H9 (cell line): Measurements from ENCODE around the gene ESPL1. TPM values are rescaled to one million over a fixed set of nuclear protein-coding genes. Genes with fewer than 3 reads are reported as not detected.

Experiments
- DNase-seq: peaks from one replicate; pipeline ENCODE4 v3.0.0-alpha.2; 2017
- H2AFZ ChIP-seq: one replicate; pipeline ENCODE4 v1.6.1; 2013; ENCODE audit warnings: mild to moderate bottlenecking, low read length, control low read depth, moderate library complexity
- H2AK5ac ChIP-seq: 2 replicates; pipeline ENCODE4 v1.6.1; 2013; ENCODE audit warnings: low read length, control low read depth, mixed read lengths; ENCODE audit not compliant: insufficient read length
- H2BK120ac ChIP-seq: one replicate; pipeline ENCODE4 v1.6.1; 2013; ENCODE audit warnings: low read depth, mild to moderate bottlenecking, low read length, control low read depth, inconsistent platforms; ENCODE audit not compliant: poor library complexity, severe bottlenecking
- H2BK12ac ChIP-seq: 2 replicates; pipeline ENCODE4 v1.6.1; 2013; ENCODE audit warnings: low read length, control low read depth, mixed read lengths, low read depth; ENCODE audit not compliant: insufficient read length
- H2BK15ac ChIP-seq: 2 replicates; pipeline ENCODE4 v1.6.1; 2013; ENCODE audit warnings: low read depth, low read length, control low read depth
- H2BK20ac ChIP-seq: one replicate; pipeline ENCODE4 v1.6.1; 2013; ENCODE audit warnings: low read depth, mild to moderate bottlenecking, low read length, control low read depth, inconsistent platforms; ENCODE audit not compliant: poor library complexity, severe bottlenecking
- H2BK5ac ChIP-seq: 2 replicates; pipeline ENCODE4 v1.6.1; 2013; ENCODE audit warnings: low read length, control low read depth, mixed read lengths; ENCODE audit not compliant: insufficient read length
- H3K14ac ChIP-seq: 2 replicates; pipeline ENCODE4 v1.6.1; 2013; ENCODE audit warnings: low read length, control low read depth; ENCODE audit not compliant: insufficient read depth
- H3K18ac ChIP-seq: 2 replicates; pipeline ENCODE4 v1.6.1; 2013; ENCODE audit warnings: low read depth, mild to moderate bottlenecking, mixed read lengths, low read length, control low read depth; ENCODE audit not compliant: insufficient read length
- H3K23ac ChIP-seq: 2 replicates; pipeline ENCODE4 v1.6.1; 2013; ENCODE audit warnings: low read length, control low read depth, mixed read lengths, low read depth; ENCODE audit not compliant: insufficient read length
- H3K23me2 ChIP-seq: 2 replicates; pipeline ENCODE4 v1.6.1; 2013; ENCODE audit warnings: low read depth, mild to moderate bottlenecking, mixed read lengths, low read length, control low read depth; ENCODE audit not compliant: insufficient read length, poor library complexity, severe bottlenecking
- H3K27ac ChIP-seq: 2 replicates; pipeline ENCODE4 v1.5.1; 2013; ENCODE audit warnings: low read length, control low read depth, mixed read lengths, low read depth; ENCODE audit not compliant: insufficient read length
- H3K27me3 ChIP-seq: 2 replicates; pipeline ENCODE4 v1.6.1; 2013; ENCODE audit warnings: low read length, control low read depth, inconsistent platforms; ENCODE audit not compliant: insufficient read depth
- H3K4ac ChIP-seq: 2 replicates; pipeline ENCODE4 v1.6.1; 2013; ENCODE audit warnings: low read depth, mild to moderate bottlenecking, control low read depth, inconsistent platforms, low read length, moderate library complexity
- H3K4me1 ChIP-seq: 2 replicates; pipeline ENCODE4 v1.6.1; 2013; ENCODE audit warnings: low read length, control low read depth, inconsistent platforms; ENCODE audit not compliant: insufficient read depth
- H3K4me2 ChIP-seq: 2 replicates; pipeline ENCODE4 v1.6.1; 2013; ENCODE audit warnings: low read length, control low read depth, mixed read lengths; ENCODE audit not compliant: insufficient read length, insufficient read depth
- H3K56ac ChIP-seq: 2 replicates; pipeline ENCODE4 v1.6.1; 2013; ENCODE audit warnings: low read depth, mild to moderate bottlenecking, mixed read lengths, low read length, control low read depth; ENCODE audit not compliant: insufficient read length
- H3K79me1 ChIP-seq: 2 replicates; pipeline ENCODE4 v1.6.1; 2013; ENCODE audit warnings: low read depth, mild to moderate bottlenecking, moderate library complexity, low read length, control low read depth, inconsistent platforms; ENCODE audit not compliant: insufficient read depth, poor library complexity, severe bottlenecking
- H3K79me2 ChIP-seq: 2 replicates; pipeline ENCODE4 v1.6.1; 2013; ENCODE audit warnings: low read length, control low read depth, inconsistent platforms; ENCODE audit not compliant: insufficient read depth
- H3K9ac ChIP-seq: 2 replicates; pipeline ENCODE4 v1.6.1; 2013; ENCODE audit warnings: low read length, control low read depth, mixed read lengths; ENCODE audit not compliant: insufficient read length; ENCODE audit errors: extremely low read depth
- H3K9me3 ChIP-seq: one replicate; pipeline ENCODE4 v1.6.1; 2013; ENCODE audit warnings: low read depth, low read length, inconsistent platforms; ENCODE audit not compliant: control insufficient read depth
- H3T11ph ChIP-seq: one replicate; pipeline ENCODE4 v1.6.1; 2013; ENCODE audit warnings: mild to moderate bottlenecking, low read length, control low read depth, inconsistent platforms
- H4K20me1 ChIP-seq: one replicate; pipeline ENCODE4 v1.6.1; 2013; ENCODE audit not compliant: control insufficient read depth, insufficient read length, insufficient read depth
- H4K5ac ChIP-seq: 2 replicates; pipeline ENCODE4 v1.6.1; 2013; ENCODE audit warnings: low read depth, mild to moderate bottlenecking, mixed read lengths, low read length, control low read depth; ENCODE audit not compliant: insufficient read length
- H4K8ac ChIP-seq: replicated peaks from 2 replicates; pipeline ENCODE4 v1.6.1; 2013; ENCODE audit warnings: low read length, control low read depth, mixed read lengths, low read depth; ENCODE audit not compliant: insufficient read length
- H4K91ac ChIP-seq: 2 replicates; pipeline ENCODE4 v1.6.1; 2013; ENCODE audit warnings: low read depth, mild to moderate bottlenecking, moderate library complexity, mixed read lengths, low read length, control low read depth; ENCODE audit not compliant: insufficient read length
- H3K27ac Mint-ChIP-seq, 3 experiments: 2 replicates in 2 of 3; 3 replicates in 1 of 3; pipeline ENCODE4 v1.8.0; 2020 to 2021; ENCODE audit warnings: mixed read lengths in 3 of 3, mild to moderate bottlenecking in 1 of 3, moderate library complexity in 1 of 3
- H3K27me3 Mint-ChIP-seq: 2 replicates; pipeline ENCODE4 v1.8.0; 2021; ENCODE audit warnings: low read depth, mild to moderate bottlenecking, moderate library complexity, mixed read lengths
- H3K36me3 Mint-ChIP-seq, 3 experiments: 2 replicates in 2 of 3; 3 replicates in 1 of 3; pipeline ENCODE4 v1.8.0; 2020 to 2021; ENCODE audit warnings: low read depth in 3 of 3, mixed read lengths in 3 of 3; ENCODE audit not compliant: insufficient read depth in 1 of 3
- H3K4me1 Mint-ChIP-seq, 2 experiments: 2 replicates each; pipeline ENCODE4 v1.8.0; 2020; ENCODE audit warnings: mixed read lengths in 2 of 2
- H3K4me3 Mint-ChIP-seq, 2 experiments: 2 replicates in 1 of 2; 3 replicates in 1 of 2; pipeline ENCODE4 v1.8.0; 2020 to 2021; ENCODE audit warnings: mild to moderate bottlenecking in 2 of 2, mixed read lengths in 2 of 2, moderate library complexity in 1 of 2
- H3K9me3 Mint-ChIP-seq, 2 experiments: 2 replicates in 1 of 2; 3 replicates in 1 of 2; pipeline ENCODE4 v1.8.0; 2020; ENCODE audit warnings: mild to moderate bottlenecking in 2 of 2, mixed read lengths in 2 of 2, moderate library complexity in 1 of 2
- CTCF ChIP-seq: fragments of 200-600 bp; sonication (generic); conservative IDR thresholded peaks from 3 replicates; pipeline ENCODE4 v1.8.0; 2021; ENCODE audit warnings: antibody characterized with exemption, mild to moderate bottlenecking
- WGBS: extraction: QIAGEN DNeasy Blood & Tissue Kit; methylation state at CpG from one replicate; pipeline ENCODE4 v1.1.7; 2013; ENCODE audit warnings: missing lambda C conversion rate, low lambda C conversion rate, mixed read lengths; ENCODE audit not compliant: insufficient read length; ENCODE audit errors: extremely low coverage; 5-methylcytosine and 5-hydroxymethylcytosine counted together
- total RNA-seq: library from RNA; stranded (reverse); gene quantifications from 2 replicates; pipeline ENCODE4 v1.2.1, GENCODE V29; 2021

The ESPL1 gene
- total RNA-seq, 1 experiment from 2014 or later, result 43.2 TPM

GRCh38 chr12:53222806-53223261 lies 45.3 kb upstream of the ESPL1 start:
- Histone ChIP-seq H3T11ph (no peak overlapping the region), H4K91ac (no peak overlapping the region), H2BK15ac (no peak overlapping the region), H3K4me2 (no peak overlapping the region), H3K79me1 (no peaks in the 10 kb centered on the region), H3K9me3 (no peaks in the 10 kb centered on the region), H3K9ac (no peak overlapping the region), H4K8ac (no peak overlapping the region), H3K4me1 (peaks cover 27% of the 10 kb centered on the region; the same call in 1 of the 2 replicates), H3K23ac (no peak overlapping the region), H3K4ac (no peak overlapping the region), H3K14ac (no peak overlapping the region), H2BK12ac (no peak overlapping the region), H3K23me2 (peaks cover 22% of the 10 kb centered on the region), H3K56ac (no peak overlapping the region), H4K5ac (no peak overlapping the region), H3K79me2 (peaks cover 4% of the 10 kb centered on the region; the same call in 1 of the 2 replicates), H2BK5ac (no peak overlapping the region), H2BK20ac (no peak overlapping the region), H2AFZ (no peak overlapping the region), H3K27me3 (peaks cover 3% of the 10 kb centered on the region; the same call in 1 of the 2 replicates), H3K18ac (no peak overlapping the region), H2BK120ac (no peak overlapping the region), H2AK5ac (no peak overlapping the region), H4K20me1 (no peaks in the 10 kb centered on the region), H3K27ac (no peak overlapping the region)
- Mint-ChIP-seq H3K4me3 (peak overlapping the region; percentile 27 to 74), H3K27me3 (peaks cover 17% of the 10 kb centered on the region), H3K36me3 (peaks cover 7 to 8% (median 8%) of the 10 kb centered on the region in 3 experiments; a peak in 6 of 7 replicates), H3K27ac (peak overlapping the region in 1 of 3 experiments; percentile 90; a peak in 3 of 7 replicates), H3K9me3 (no peaks in the 10 kb centered on the region), H3K4me1 (peaks cover 67 to 68% of the 10 kb centered on the region in 2 experiments)
- no peak for DNase-seq
- TF ChIP-seq CTCF, result no peak
- no CpG with 5 or more reads among the region's 4 CpGs for WGBS
